NCI-H146 (cell line): ENCODE results near the gene FOXA1.

Source experiments
- DNase-seq: peaks from one replicate; lab custom pipeline; 2025; lab: John Stamatoyannopoulos, UW

The FOXA1 gene

GRCh38 chr14:37589715-37590427 lies 5.2 kb downstream of the FOXA1 start:
- peak; percentile 31 for DNase-seq

GRCh38 chr14:37588956-37589714 lies 5.9 kb downstream of the FOXA1 start:
- peak; percentile 56 for DNase-seq

GRCh38 chr14:37588667-37588955 lies 6.4 kb downstream of the FOXA1 start:
- no peak for DNase-seq

GRCh38 chr14:37587881-37588666 lies 7.0 kb downstream of the FOXA1 start:
- peak; percentile 70 for DNase-seq

GRCh38 chr14:37587131-37587803 lies 7.8 kb downstream of the FOXA1 start:
- DNase-seq, result peak; percentile 24

GRCh38 chr14:37586797-37587130 lies 8.3 kb downstream of the FOXA1 start:
- DNase-seq, result no peak

- peak; percentile 7 for DNase-seq
Measured at GRCh38 chr14:37585971-37586796, 8.9 kb downstream of the FOXA1 start.

- DNase-seq, result peak; percentile 84
Measured at GRCh38 chr14:37585101-37585511, 9.9 kb downstream of the FOXA1 start.

GRCh38 chr14:37584211-37585100 lies 10.6 kb downstream of the FOXA1 start:
- DNase-seq, result peak; percentile 72

- DNase-seq, result peak; percentile 93
Measured at GRCh38 chr14:37583358-37584210, 11.5 kb downstream of the FOXA1 start.

- no peak for DNase-seq
Measured at GRCh38 chr14:37580146-37580545, 14.9 kb downstream of the FOXA1 start.

- DNase-seq, result peak; percentile 46
Measured at GRCh38 chr14:37579274-37579673, 15.8 kb downstream of the FOXA1 start.

- no peak for DNase-seq
Measured at GRCh38 chr14:37573356-37573755, 21.7 kb downstream of the FOXA1 start.

GRCh38 chr14:37571391-37571790 lies 23.7 kb downstream of the FOXA1 start:
- no peak for DNase-seq

GRCh38 chr14:37569729-37570128 lies 25.3 kb downstream of the FOXA1 start:
- DNase-seq, result no peak

- no peak for DNase-seq
Measured at GRCh38 chr14:37566811-37567371, 28.2 kb downstream of the FOXA1 start.

- DNase-seq, result peak; percentile 32
Measured at GRCh38 chr14:37565550-37565949, 29.5 kb downstream of the FOXA1 start.

GRCh38 chr14:37563189-37563588 lies 31.9 kb downstream of the FOXA1 start:
- no peak for DNase-seq

GRCh38 chr14:37559386-37559785 lies 35.7 kb downstream of the FOXA1 start:
- no peak for DNase-seq
